NCI-H1694 treated with DMSO at 0.1 percent for 48 hours (cell line): ENCODE data around the gene CHD2.
"Not testable (repeated sequence)": the region's sequence is repeated elsewhere in the genome, so short reads cannot be mapped to it uniquely, and the experiment has no call there.

Experiments
- DNase-seq: peaks from one replicate; lab custom pipeline; 2025; lab: John Stamatoyannopoulos, UW

CHD2 gene

DNA sequence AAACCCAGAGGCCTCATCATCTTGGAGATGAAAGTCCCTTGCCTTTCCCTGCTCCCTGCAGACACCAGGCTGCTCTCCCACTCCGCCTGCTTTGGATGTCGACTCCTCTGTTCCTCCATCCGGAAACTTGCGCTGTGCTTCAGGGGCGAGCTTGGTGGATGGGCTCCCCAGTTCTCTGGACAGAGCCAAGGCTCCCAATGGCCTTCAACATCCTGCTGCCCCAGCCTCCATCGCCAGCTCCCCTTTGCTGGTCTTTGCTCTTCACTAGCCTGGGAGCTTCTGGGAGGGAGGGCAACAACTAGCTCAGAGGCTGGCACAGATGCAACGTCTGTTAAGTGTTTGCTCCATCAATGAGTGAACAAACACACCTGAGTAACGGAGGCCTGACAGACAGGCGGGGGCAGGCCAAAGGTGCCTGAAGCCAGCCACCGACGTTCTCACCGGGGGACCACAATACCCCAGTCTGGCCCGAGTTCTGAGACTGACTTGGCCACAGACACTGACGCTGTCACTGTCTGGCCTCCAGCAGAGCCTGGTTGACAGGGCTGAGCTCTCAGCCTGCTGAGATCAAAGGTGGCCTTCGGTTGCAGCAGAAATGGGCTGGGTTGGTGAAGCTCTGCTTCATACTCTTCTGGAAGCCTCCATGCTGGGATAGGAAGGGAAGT lies 149.9 kb downstream of the CHD2 start:
- no peak for DNase-seq

GRCh38 chr15:93050648-93051047 lies 150.5 kb downstream of the CHD2 start:
- no peak for DNase-seq

GRCh38 chr15:93051236-93052089 lies 151.3 kb downstream of the CHD2 start:
- no peak for DNase-seq

- DNase-seq = peak; percentile 31
Measured at GRCh38 chr15:93052090-93052879, 152.2 kb downstream of the CHD2 start.

DNA sequence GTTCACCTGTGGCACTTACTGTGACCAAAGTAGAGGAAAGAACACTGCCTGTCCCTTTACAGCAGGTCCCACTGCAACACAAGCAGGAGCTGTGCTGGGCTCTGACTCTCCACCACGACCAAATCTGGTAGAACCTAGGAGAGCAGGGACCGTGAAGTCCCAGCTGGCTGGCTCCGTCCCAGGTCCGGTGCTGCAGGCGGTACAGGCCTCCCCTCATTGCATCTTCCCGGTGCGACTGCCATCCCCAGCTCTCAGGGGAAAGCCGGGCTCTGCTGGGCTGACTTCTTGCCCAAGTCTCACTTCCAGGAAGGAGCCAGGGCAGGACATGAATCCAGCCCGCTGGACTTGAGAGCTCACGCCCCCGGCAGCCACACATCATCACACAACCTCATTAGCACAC lies 155.1 kb downstream of the CHD2 start:
- no peak for DNase-seq

GRCh38 chr15:93056836-93057235 lies 156.7 kb downstream of the CHD2 start:
- no peak for DNase-seq

DNA sequence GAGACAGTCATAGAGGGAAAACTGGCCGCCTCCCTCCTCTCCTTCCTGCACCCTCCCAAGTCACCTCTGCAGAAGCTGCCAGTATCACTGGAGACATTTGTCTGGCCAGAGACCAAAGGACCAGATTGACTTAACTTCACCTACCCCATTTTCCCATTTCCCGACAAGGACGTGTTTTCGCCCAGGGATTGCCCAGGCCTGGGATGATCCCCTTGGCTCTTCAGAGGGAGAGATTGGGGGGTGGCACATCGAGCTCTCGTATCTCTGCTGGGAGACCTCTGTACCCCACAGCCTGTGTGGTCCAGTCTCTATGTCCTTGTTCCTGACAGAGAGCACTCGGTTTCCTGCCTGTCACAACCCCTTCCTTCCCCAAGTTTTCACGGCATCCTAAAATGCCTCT lies 157.5 kb downstream of the CHD2 start:
- DNase-seq = no peak

DNA sequence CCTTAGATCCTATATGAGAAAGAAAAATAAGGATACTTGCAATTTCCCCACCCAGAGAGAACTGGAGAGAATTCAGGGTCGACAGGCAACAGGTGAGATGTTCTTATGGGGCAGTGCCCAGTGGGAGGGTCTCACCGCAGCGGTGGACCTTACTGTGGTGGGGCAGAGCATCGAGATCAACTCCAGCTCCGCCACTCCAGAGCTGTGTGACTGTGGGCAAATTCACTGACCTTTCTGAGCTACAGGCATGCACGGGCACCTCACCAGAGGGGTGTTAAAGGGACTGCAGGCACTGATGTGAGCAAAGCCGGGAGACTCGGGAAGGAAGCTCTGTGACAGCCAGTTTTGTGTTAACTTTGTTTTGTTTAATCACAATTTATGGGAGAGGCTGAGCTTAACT lies 158.0 kb downstream of the CHD2 start:
- DNase-seq = no peak

GRCh38 chr15:93058904-93059427 lies 158.8 kb downstream of the CHD2 start:
- no peak for DNase-seq

DNA sequence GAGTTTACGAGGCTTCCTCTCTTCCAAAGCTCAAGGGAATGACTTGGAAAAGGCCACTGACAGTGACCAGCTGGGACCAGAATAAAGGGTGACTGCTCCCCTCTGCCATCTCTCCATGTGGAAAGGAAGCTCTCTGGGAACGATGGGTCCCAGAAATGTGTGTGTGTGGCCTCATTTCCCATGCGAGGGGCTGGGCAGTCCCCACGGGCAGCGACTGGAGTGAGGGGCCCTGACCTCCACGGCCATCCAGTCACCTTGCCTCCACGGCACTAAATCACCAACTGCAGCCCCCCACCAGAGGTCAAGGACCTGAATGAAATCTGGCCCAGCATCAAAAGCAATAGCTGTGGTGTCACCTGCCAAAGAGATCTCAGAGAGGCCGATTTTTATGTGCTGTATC lies 159.3 kb downstream of the CHD2 start:
- no peak for DNase-seq

DNA sequence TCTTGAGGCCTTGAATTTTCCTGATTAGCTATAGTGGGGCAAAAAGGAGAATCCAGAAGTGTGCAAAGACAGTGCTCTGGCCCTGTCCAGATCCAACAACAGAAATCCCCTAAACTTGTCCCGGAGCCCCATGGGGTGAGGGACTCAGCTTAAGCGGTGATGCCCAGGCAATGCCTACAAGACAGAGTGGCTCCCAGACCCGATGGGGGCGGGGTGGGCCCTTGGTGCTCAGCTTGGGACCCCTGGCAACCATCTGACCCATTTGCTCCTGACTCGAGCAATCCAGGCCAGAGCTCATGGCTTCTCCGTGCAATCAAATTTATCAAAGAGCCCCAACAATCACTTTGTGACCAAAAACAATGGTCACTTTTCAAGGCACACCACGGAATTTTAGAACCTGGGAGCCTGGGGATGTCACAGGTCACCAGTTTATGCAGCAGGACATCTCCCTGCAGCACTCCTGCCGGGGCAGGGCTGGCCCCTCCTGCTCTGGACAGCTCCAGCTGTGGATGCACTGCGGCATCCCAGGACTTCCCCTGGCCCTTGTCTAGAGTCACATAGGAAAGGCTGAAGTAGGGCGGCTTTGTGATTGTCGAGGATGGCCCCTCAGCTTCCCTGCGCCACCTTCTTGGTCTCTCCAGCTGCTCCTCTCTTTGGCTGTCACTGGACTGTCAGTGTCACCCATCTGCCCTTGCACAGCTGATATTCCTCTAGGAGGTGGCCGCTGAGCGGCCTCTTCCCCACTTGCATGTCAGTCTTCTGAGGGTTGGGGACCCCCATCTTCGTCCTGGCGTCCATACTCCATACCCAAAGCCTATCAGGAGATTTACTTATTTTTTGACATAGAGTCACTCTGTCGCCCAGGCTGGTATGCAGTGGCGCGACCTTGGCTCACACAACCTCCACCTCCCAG lies 160.5 kb downstream of the CHD2 start:
- no peak for DNase-seq

DNA sequence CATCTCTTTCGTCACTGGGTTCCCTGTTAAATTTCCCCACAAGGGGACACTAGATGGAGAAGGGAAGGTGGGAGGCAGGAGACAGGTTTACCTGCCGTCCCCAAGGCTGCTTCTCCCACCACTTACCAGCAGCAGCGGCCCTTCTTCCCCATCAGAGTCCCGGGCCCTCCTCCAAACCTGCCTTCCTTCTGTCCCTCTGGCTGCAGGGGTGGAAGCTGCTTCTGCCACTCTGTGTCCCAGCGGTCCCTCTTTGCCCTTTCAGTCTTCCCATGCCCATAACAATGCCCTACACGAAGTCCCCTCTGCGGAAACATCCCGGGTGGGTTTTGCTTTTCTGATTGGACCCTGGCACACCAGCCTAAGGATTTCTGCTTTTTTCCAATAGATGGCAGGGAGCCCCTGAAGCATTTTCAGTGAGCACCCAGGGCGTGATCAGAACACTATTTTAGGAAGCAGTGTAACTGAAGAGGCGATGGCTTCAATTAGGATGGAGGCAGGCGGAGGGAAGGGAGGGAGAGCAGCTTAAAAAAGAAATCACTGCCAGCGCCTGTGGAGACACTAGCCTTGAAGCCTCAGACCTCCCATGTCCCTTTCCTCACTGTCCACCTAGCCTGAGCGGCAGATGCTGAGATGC lies 162.6 kb downstream of the CHD2 start:
- DNase-seq = not testable (repeated sequence)

DNA sequence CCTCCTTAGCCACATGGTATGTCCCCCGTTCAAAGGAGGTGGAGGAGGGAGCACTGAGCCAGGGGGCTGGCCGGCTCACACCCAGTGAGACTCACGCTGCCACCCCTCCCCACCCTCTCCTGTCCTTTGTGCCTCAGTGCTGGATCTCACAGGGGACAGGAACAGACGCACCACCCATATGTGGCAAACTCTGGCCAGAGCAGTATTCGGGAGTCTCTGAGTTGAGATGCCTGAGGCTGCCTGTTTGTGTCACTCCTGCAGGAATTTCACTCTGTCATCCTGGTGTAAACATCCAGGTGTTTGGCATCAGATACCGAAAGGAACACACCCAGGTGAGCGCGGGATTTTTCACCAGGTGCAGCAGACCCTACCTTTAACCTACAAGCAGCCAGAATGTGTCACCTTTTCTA lies 163.1 kb downstream of the CHD2 start:
- no peak for DNase-seq

- DNase-seq = no peak
Measured at GRCh38 chr15:93063796-93064690, 163.9 kb downstream of the CHD2 start.

DNA sequence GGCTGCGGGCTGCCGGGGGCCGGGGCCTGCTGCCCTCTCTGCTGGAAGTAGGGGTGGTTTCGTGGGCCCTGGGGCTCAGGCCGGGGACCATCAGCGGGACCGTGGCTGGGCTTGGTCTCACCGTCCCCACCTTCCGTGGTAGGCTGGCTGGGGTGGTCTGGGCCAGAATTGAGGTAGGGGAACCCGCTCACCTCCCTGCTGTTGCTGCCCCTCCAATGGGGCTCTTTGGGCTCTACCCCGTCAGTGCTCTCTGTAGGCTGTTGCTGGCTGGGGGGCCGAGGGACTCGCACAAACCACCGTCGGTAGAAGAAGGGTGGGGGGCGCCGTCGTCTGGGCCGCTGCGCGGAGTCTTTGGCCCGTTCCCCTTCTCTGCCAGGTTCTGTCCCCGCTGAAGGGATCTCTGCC lies 165.5 kb downstream of the CHD2 start:
- no peak for DNase-seq

DNA sequence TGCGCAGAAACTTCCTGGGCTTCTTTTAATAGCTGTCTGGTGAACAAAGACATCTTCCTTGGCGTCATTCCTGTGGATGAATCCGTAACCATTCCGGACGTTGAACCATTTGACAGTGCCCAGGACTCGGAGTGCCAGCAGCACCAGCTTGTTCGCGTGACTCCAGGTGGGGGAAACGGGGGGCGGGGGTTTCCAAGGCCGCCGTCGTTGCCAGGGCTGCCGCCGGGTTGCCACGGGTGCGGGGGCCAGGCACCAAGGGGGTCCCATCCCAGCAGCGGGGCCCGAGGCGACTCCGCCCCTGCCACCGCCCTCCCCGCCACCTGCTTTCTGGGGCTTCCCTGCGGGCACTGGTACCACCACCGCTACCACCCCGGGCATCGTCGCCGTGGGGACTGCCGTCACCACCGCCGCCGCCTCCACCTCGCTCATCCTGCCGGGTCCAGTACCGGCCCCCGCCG lies 166.1 kb downstream of the CHD2 start:
- no peak for DNase-seq

- DNase-seq = no peak
Measured at GRCh38 chr15:93066834-93067648, 166.9 kb downstream of the CHD2 start.

GRCh38 chr15:93067649-93068085 lies 167.5 kb downstream of the CHD2 start:
- no peak for DNase-seq
